RWPE2 (cell line): ENCODE results near the gene GNG4.
"Not testable (repeated sequence)": the region's sequence is repeated elsewhere in the genome, so short reads cannot be mapped to it uniquely, and the experiment has no call there.

Experiments used
- ATAC-seq: fragments of 200-7000 bp; cut with Tn5 transposase; 3 replicates; pipeline ENCODE4 v1.9.1; 2021; ENCODE audit warnings: low read depth
- DNase-seq: peaks from one replicate; pipeline ENCODE4 v3.0.0-alpha.2; 2020; ENCODE audit warnings: low spot score
- H3K27ac ChIP-seq: fragments of 450-650 bp; 2 replicates; pipeline ENCODE4 v1.5.1; 2017; ENCODE audit warnings: mild to moderate bottlenecking; ENCODE audit not compliant: poor library complexity, severe bottlenecking
- H3K27me3 ChIP-seq: fragments of 250-450 bp; sonication (Bioruptor Pico); 2 replicates; pipeline ENCODE4 v1.5.1; 2021; ENCODE audit warnings: mild to moderate bottlenecking, moderate library complexity; ENCODE audit not compliant: insufficient read depth, poor library complexity, severe bottlenecking
- H3K36me3 ChIP-seq: fragments of 250-450 bp; sonication (Bioruptor Pico); 2 replicates; pipeline ENCODE4 v1.5.1; 2020; ENCODE audit warnings: low read depth, mild to moderate bottlenecking, moderate library complexity
- H3K4me1 ChIP-seq: fragments of 250-450 bp; sonication (Bioruptor Pico); 2 replicates; pipeline ENCODE4 v1.5.1; 2021; ENCODE audit warnings: mild to moderate bottlenecking, moderate library complexity; ENCODE audit not compliant: insufficient read depth, poor library complexity, severe bottlenecking
- H3K4me3 ChIP-seq: fragments of 250-450 bp; sonication (Bioruptor Pico); 2 replicates; pipeline ENCODE4 v1.5.1; 2021; ENCODE audit warnings: mild to moderate bottlenecking, moderate library complexity; ENCODE audit not compliant: severe bottlenecking
- H3K9me3 ChIP-seq: fragments of 250-450 bp; sonication (Bioruptor Pico); 2 replicates; pipeline ENCODE4 v1.5.1; 2021; ENCODE audit warnings: mild to moderate bottlenecking, moderate library complexity; ENCODE audit not compliant: severe bottlenecking
- CTCF ChIP-seq: fragments of 450-650 bp; IDR thresholded peaks from one replicate; pipeline ENCODE4 v1.5.1; 2017; ENCODE audit warnings: mild to moderate bottlenecking, moderate library complexity; ENCODE audit not compliant: poor library complexity, severe bottlenecking

Gene GNG4

GRCh38 chr1:235579891-235580290, 69.7 kb downstream of the GNG4 start:
- no peak for TF ChIP-seq CTCF
- Histone ChIP-seq H3K4me1 (no peaks in the 10 kb centered on the region), H3K4me3 (no peak overlapping the region), H3K27ac (no peak overlapping the region), H3K27me3 (no peaks in the 10 kb centered on the region), H3K36me3 (no peaks in the 10 kb centered on the region), H3K9me3 (no peaks in the 10 kb centered on the region)
- no peak for ATAC-seq
- no peak for DNase-seq

GRCh38 chr1:235575597-235575996, 74.0 kb downstream of the GNG4 start:
- Histone ChIP-seq H3K4me3 (no peak overlapping the region), H3K27ac (no peak overlapping the region), H3K27me3 (no peaks in the 10 kb centered on the region), H3K4me1 (no peaks in the 10 kb centered on the region), H3K36me3 (no peaks in the 10 kb centered on the region), H3K9me3 (no peaks in the 10 kb centered on the region)
- ATAC-seq: no peak
- no peak for TF ChIP-seq CTCF
- DNase-seq: no peak

GRCh38 chr1:235573880-235574279, 75.7 kb downstream of the GNG4 start:
- DNase-seq: no peak
- no peaks in the 10 kb centered on the region for H3K36me3 ChIP-seq
- no peaks in the 10 kb centered on the region for H3K4me1 ChIP-seq
- ATAC-seq: no peak
- TF ChIP-seq CTCF: no peak
- no peak overlapping the region for H3K4me3 ChIP-seq
- no peak overlapping the region for H3K27ac ChIP-seq
- H3K9me3 ChIP-seq: no peaks in the 10 kb centered on the region
- H3K27me3 ChIP-seq: no peaks in the 10 kb centered on the region

DNA sequence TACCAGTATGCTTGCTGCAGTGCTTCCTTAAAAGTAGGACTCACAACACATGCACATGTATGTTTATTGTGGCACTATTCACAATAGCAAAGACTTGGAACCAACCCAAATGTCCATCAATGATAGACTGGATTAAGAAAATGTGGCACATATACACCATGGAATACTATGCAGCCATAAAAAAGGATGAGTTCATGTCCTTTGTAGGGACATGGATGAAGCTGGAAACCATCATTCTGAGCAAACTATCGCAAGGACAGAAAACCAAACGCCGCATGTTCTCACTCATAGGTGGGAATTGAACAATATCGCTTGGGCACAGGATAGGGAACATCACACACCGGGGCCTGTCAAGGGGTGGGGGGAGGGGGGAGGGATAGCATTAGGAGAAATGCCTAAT, 76.6 kb downstream of the GNG4 start:
- H3K9me3 ChIP-seq, H3K27me3 ChIP-seq, H3K27ac ChIP-seq, ATAC-seq, H3K36me3 ChIP-seq, H3K4me3 ChIP-seq, DNase-seq, H3K4me1 ChIP-seq: not testable (repeated sequence)

GRCh38 chr1:235571482-235571881, 78.1 kb downstream of the GNG4 start:
- H3K4me1 ChIP-seq: no peaks in the 10 kb centered on the region
- no peak for TF ChIP-seq CTCF
- H3K9me3 ChIP-seq: no peaks in the 10 kb centered on the region
- no peak overlapping the region for H3K27ac ChIP-seq
- DNase-seq (no peak), ATAC-seq (no peak)
- no peaks in the 10 kb centered on the region for H3K36me3 ChIP-seq
- no peak overlapping the region for H3K4me3 ChIP-seq
- H3K27me3 ChIP-seq: no peaks in the 10 kb centered on the region
